ENCODE data around the gene NRDE2.

GRCh38 chr14:90275458-90275814, 56.3 kb downstream of the NRDE2 start:
- TF ChIP-seq CTCF (IDR thresholded peaks at IDR 0.05 in 2 of 3, conservative IDR thresholded peaks at IDR 0.05 in 1 of 3; ENCODE audit: borderline replicate concordance in 1 of 3, insufficient read depth in 1 of 3, low read depth in 2 of 3, low read length in 2 of 3), result no peak
- no peak for TF ChIP-seq SRF (IDR thresholded peaks at IDR 0.05; ENCODE audit: low read depth)
